ENCODE measurements around the gene CTNNA3.

Gene CTNNA3

DNA sequence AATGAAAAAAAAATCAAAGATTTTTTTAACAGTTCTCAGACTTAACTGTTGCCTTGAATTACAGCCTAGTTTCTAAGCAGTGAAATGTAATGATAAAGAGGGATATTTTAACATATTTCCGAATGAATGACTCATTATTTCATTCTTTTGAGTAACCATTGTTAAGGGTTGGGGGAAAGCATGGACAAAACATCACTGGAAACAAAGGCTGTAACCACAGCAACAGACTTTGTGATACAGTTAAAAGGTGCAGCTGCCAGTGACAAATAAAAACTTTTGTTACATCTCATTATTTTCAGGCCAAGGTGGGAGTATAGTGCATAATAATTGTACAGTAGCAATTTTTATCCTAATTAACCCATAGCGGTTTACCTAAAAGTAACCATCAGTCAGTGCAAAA is 597.5 kb downstream of the CTNNA3 start:
- no peak for DNase-seq

DNA sequence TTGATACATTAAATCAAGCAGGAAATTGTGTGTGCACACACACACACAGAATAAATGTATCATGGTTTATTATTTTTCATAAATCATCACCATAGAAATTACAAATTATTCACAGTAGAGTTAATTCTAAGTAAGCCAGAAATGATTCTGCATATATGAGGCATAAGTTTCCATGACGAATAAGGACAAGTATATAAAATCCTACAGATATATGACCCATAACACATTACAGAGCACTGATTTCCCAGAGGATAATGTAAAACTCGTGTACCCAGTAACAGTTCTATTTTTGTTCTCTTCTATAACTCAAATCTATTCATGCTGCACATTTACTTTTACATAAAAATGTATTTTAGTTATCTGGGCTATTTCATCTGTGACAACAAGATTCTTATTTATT is 600.5 kb downstream of the CTNNA3 start:
- no peak for DNase-seq

DNA sequence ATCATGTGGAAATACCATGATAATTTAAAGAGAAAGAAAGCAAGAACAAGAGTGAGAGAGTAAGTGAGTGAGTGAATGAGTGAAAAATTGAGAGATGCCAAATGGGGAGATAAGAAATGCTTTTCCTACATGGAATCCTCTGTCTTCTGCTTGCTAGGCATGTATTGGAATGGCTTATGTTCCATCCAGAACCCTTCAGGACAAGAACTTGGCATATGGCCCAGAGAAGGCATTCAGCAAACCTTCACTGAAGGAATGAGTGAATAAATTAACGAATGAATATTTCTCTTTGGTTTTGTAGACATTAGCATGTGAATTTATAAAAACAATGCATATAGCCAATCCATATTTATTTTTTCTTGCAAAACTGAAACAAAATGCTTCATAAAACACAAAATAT is 608.0 kb downstream of the CTNNA3 start:
- no peak for DNase-seq

DNA sequence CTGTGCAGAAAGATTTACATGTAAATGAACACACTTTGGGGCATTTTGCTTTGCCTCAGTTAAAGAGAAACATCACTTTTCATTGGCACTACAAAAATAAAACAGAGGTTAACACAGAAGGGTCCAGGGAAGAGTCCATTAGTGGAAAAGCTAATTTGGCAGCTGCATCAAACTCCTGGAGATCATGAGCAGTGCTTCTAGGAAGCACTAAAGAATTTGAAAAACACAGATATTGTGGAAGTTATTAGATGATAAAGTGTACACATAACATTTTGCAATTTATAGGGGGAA is 608.9 kb downstream of the CTNNA3 start:
- DNase-seq = no peak

DNA sequence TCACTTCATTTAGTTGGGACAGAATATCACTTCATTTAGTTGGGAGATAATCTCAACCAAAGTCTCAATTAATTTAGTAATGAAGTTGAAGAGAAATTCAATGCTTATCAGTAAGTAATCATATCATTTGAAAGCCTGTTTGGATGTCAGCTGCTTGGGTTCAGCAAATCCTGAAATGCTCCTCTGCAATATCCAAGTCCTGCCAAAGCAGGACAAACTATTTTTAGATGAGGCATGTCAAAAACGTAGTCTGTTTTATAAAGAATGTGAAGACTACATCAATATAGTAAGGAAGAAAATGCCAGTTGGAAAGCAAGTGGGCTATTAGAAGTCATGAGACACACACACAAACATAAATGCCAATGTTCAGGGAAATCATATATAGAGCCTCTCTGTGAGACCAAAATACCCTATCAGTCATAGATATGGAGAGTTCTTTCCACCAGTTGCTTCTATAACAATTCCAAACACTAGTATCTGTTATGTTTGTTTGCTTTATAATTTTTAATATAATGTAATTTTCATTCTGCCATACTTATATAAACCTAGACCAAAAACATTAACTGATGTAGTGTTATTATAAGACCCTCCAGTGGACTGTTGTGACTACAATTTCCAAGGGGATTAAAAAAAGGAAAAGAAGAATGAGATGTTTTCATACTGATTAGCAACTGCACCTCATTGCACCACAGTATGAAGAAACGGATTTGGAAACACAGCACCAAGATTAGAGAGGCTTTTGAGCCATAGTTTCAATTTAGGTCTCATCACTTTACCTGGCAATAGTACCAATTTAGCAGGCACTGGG is 609.5 kb downstream of the CTNNA3 start:
- DNase-seq = no peak

DNA sequence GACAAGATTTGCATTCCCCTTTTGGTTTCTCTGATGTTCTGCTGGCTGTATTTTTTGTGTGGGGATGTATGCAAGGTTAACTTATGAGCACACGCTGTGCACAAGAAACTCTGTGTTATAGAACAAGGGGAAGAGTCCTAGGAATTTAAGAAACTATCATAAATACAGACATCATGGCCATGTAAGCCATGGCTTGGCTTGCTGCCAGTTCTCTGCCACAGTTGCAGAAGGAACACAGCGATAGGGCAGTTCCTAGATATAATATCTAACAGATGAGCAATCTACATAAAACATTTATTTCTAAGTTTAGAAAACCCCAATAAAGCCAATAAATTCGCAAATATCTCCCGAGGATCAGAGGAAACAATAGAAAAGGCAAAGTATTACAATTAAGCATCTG is 616.9 kb downstream of the CTNNA3 start:
- DNase-seq = no peak

DNA sequence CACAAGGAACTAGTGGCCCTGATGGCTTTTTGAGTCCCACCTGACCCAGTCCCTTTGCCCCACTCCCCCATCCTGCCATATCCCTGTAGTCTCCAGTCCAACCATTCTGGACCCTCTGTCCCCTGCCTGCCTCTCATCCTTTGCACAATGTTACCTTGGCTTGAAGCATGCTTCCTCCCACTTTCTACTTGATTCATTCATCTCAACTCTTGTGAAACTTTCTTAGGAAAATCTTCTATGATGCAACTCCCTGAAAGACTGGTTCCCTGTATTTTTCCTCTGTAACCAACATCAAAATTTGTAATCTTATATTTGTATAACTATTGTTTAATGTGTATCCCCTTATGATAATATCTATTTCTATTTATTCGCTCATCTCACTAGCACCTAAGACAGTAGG is 618.6 kb downstream of the CTNNA3 start:
- DNase-seq = no peak

DNA sequence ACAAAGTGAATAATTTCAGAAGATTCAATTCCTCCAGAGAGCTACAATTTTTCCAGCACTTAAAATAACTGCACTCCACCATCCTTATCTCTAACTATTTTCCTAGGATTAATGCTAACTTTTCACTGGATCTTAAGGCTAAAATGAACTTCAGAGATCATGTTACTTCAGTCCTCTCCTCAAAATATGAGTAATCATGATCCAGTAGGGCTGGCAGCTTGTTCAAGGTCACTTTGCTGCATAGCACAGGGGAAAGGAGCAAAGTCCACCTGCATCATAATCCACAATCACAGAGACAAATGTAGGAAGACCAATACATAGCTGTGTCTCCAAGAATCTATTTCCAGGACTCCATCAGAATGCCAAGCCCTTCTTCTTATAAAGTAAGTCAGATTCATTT is 619.9 kb downstream of the CTNNA3 start:
- DNase-seq = no peak

DNA sequence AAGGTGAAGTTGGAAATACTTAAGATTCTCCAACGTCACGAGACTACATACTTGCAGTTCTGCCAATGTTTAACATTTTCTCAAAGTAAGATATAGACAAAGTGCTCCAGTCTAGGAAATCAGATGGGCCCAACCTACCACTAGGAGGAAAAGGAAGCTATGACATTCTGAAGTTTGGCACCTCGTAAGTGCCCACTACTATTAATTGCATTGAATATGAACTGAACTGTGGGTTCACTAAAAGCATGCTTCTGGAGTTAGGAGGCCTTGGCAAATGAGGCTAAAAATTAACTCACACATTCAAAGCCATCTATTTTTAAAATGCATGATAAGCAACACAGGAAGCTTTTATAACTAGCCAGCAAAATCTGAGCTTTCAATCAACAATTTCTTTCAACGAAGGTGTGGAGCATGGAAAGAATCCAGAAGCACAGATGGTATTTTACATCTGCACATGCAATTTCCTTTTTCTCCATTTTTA is 620.5 kb downstream of the CTNNA3 start:
- no peak for DNase-seq

DNA sequence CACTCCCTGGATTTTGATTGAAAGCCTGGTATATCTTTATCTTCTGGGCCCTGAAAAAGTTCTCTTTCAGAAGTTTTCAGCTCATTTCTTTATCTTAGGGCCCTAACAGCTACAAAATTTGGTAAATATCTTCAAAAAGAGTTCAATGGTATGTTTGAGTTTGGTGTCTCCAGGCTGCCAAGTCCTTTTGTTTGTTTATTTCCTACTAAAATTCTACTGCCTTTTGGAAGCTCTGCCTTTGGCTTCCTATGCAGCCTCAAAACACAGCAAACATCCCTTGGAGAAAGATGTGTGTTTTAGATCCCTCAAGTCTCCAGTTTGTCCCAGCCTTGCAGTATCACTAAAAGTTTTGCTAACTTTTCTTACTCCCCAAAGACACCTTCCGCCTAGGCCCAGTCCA is 623.3 kb downstream of the CTNNA3 start:
- DNase-seq = no peak

DNA sequence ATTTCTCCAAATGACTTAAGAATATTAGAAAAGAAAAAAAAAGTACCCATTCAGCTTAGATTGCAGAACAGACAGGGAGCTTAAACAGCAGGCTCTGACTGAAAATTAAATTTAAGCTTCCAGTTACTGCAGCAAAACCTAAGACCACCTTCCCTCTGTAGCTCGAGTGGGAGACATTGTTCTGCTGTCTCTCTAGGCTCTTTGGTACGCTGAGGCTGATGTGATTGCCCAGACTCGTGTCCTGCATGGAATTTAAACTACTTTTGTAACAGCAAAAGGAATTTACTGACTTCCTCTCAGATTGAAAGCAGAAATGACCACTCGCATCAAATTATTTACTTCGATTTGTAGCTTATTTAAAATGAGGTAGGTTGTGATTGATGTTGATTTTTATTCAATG is 645.6 kb downstream of the CTNNA3 start:
- DNase-seq = no peak

DNA sequence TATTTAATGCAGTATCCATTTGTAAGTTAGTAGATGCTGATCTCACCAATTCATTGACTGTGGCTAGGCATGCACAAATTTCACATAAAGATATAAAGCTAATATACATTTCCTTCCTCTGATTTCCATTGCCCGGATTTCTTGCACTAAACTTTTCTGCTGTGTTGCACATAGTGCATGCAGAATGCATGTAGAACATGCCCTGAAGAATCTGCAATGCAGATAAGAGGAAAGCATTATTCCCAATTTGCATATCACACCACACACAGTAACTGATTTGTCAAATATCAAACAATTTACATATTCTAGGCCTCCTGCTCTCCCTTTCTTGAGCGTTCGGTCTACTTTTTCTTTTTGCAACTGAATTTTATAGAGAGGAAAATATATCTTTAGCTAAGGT is 646.0 kb downstream of the CTNNA3 start:
- DNase-seq = no peak

DNA sequence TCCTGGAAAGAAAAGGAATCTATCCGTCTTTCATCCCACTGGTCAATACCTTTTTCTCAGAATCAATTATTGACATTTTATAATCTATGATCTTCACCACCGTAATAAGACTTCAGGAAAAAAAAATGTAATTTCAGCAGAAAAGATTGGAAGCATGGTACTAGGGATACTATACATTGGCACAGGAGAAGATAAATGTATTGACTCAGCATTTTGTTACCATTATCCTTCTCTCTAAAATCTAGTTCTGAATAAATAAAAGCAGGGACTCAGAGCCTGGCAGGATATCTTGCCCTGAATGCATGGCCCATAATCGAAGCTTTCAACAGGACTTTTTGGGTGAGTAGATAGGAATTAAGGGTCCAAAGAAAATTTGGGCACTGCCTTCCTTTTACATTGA is 649.5 kb downstream of the CTNNA3 start:
- no peak for DNase-seq

DNA sequence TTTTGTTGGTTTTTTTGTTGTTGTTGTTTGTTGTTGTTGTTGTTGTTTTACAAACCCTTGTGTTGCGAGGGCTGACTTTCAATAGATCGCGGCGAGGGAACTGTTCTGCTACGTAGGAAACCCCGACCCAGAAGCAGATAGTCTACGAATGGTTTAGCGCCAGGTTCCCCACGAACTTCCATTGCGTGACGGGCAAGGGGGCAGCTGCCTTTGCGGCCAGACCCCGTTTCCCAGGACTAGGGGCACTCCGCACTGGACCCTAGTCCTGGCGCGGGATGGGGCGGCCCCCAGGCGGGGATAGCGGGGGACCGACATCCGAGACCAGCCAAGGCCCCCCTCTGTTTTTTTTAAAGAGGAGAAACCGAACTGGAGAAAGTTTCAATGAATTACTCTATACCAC is 650.6 kb downstream of the CTNNA3 start:
- no peak for DNase-seq

DNA sequence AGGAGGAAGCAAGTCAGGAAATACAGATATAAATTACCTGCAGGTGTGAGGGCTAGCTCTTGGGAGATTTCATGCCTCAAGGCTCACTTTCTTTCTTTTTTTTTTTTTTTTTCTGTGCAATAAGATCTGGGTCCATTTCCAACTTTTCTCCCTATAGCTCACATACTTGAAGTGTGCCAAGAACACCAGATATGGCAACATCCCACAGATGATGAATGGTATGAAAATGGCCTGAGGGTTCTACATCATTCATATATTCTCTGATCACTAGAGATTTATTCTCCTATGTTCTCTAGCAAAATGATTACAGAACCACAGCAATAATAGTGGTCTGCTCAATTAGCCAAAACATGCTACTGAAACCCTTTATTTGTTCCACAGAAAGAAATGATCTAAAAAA is 653.0 kb downstream of the CTNNA3 start:
- DNase-seq = no peak

DNA sequence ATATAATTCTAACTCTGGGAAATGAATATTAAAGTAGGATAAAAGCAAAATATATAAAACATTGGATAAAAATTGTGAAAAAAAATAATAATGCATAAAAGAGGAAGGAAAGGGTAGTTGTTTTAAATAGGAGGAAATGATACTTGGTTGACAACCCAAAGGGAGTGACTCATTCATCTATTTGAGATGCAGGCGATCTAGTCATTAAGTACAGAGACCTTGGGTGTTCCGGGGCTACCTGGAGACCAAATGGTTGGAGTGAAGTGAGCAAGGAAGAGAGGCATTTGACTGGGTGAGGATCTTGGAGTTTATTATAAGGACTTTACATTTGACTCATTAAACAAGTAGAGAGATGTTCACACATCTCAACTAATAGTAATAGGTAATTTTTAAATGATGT is 659.2 kb downstream of the CTNNA3 start:
- DNase-seq = no peak

DNA sequence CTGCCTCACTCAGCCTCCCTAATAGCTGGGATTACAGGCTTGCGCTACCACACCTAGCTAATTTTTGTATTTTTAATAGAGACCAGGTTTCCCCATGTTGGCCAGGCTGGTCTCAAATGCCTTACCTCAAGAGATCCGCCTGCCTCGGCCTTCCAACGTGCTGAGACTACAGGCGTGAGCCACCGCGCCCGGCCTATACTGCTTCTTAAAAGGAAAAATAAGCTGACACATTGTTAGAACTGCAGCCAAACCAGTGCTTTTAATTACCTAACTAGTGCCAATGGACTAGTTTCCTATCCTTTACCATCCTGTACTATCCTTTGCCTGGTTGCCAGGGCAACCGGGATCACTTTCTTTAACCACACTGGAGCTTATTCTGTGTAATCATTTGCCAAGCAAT is 662.1 kb downstream of the CTNNA3 start:
- no peak for DNase-seq

DNA sequence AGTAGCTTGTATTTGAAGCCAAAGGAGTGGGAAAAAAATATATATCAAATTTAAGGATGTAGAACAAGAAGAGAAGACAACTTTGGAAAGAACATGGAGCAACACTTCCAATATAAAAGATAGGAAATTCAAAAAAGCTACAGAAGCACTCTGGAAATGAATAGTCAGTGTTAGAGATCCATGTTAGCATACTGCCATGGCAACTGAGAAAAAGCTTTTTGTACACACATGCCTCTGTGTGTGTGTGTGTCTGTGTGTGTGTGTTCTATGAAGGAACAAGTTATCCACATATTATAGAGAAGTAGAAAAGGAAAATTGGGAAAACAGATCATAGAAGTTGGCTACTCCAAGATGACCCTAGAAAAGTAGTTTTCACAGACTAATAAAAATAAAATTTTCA is 673.9 kb downstream of the CTNNA3 start:
- DNase-seq = no peak

DNA sequence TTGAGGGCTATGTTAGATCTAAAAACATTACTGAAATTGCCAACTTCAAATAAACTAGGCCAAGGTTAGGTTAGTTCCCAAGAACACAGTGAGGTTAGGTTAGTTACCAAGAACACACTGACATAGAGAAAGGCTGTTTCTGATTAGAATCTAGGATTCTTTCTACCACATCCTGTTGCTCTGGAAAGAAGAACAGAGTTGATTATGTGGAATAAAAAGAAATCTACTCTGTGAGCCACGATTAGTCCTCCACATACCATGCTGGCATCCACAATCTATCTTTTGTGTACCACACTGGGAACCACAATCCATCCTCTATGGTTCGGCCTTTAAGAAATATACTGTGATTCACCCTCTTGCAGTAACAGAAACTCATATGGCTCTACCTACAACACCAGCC is 678.8 kb downstream of the CTNNA3 start:
- no peak for DNase-seq

DNA sequence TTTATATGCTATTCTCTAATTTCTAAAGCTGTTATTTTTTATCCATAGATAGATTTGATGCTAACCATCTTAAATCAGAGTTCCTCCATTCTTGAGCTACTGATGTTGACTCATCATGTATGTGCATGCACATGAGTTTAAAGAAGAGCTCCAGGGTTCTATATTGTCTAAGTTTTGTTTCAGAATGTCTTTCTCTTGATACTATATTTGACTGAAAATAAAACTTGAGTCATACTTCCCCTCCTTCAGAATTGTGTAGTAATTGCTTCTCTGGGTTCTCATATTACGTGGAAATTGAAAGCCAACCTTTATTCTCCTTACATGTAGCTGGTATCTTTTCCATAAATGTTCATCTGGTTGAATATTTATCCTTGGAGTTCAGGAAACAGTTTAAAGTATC is 680.8 kb downstream of the CTNNA3 start:
- DNase-seq = no peak

DNA sequence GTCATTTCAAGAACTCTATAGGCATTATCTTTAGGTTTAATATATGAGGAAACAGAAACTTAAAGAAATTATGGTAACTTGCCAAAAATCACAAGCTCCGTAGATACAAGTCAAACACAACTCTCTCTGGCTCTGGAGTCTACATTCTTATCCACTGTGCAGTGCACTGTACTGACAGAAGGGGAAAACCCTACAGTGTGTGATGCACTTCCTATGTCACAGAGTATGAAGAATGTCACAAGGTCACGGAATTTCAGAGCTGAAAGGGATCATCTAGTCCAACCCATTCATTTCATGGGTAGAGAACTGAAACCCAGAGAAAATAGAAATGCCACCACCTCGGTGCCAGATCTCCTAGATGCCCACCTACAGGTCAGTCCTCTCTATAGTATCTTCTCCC is 684.0 kb downstream of the CTNNA3 start:
- no peak for DNase-seq

DNA sequence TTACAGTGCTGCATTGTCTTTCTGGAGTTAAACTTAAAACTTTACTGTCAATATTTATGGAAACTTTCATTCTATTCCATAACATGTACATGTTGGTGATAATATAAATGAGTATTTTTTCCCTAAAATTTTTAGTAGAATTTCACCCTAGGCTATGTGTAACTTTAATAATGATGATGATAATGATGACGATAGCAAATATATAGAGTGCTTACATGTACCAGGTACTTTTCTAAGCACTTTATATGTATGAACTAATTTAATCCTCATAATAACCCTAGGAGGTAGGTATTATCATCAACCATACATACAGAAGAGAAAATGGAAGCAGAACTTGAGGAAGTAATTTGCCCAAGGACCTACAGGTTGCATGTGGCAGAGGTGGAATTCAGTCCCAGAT is 684.5 kb downstream of the CTNNA3 start:
- no peak for DNase-seq

DNA sequence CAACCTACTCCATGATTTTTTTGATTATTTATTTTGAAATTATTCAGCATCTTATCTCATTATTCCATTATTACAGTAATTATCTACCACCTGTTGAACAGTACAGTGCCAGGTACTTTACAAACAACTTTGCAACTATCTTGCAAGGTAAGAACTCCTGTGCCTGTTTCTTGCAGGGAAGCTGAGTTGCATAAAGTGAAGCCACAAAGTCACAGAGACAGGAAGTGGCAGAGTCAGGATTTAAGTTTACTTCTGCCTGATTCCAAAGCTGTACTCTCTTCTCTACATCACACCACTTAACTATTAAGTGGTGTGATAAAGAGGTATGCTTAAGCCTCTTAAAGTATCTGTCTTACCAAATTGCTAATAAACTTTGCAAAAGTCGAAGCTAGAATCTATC is 690.0 kb downstream of the CTNNA3 start:
- DNase-seq = no peak

DNA sequence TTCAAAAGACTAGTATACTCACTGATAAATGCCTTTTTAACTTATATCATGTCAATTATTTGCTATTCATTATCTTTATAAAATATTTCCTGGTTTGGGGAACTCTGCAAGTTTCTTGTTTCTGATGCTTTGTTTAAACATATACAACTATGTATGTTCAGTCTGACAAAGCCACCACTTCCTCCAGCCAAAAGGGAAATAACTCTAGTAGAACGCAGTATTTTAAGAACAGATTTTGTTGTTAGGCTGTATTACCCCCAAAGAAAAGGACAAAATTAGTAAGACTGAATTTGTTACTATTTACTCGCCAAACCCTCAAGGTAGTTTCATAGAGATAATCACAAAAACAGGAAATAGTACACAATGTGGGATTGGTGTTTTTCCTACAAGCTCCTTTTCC is 691.3 kb downstream of the CTNNA3 start:
- DNase-seq = no peak

DNA sequence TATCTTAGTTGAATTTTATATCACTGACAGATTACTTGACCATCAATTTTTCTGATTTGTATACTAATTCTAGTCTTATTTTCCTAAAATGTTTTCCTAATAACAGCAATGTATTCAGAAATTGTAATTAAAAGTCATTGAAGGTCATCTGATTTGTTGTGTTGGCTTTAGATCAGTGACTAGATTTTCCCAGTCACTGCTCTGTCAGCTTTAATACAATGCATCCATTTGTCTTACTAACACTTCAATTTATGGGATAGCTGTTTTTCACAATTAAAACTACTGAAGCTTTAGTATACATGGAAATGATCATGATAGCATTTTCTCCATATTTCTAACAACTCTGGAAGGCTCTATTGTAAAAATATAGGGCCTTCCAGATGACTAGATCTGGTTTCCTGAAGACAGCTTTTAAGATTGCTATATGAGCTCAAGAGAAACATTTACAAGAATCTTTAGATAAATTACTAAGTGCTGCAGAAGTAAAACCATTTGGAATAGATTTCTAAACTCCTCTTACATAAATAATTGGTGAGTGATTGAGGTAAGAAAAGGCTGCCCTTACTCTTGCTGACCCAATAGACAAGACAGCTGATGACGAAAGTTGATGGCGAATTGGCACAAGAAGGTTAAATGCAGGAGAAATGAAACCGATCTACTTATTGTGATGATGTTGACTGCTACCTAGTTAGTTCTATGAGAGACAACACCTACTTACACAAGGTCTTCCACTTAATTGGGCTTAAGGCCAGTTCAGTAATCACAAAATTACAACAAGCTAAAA is 696.0 kb downstream of the CTNNA3 start:
- DNase-seq = no peak

Data from CD4-positive, alpha-beta T cell treated with Interleukin-1 beta for 1 hour (primary cell).